Measurements from ENCODE around the gene NFIB.

The NFIB gene

GRCh38 chr9:14218253-14218652 is 95.7 kb downstream of the NFIB start:
- no peak overlapping the region for H3K4me3 ChIP-seq (ENCODE audit: low read depth, low read length)

DNA sequence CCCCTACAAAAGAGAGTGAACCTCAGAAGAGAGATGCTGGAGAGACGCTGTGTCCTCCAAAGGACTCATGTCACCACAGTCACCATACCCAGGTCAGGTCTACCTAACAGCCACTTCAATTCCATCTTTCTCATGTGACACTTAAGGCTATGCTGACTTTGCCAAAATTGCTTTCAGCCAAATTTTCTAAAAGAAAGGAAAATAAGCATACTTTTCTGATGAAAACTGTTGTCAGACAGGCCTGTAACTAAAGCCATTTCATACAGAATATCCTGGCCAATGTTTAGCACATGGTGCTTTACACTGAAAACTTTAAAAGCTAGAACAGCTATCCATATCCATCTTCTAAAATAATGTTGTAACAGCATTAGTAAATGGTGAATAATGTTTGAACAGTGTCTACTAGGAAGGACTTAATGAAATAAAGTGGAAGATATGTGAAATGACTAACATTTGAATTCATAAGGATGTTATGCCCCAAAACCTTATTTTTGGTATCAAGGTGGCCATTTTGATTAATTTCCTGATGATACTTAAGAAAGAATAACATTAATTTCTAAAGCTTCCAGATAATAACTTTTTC is 97.2 kb downstream of the NFIB start:
- H3K4me3 ChIP-seq (ENCODE audit: low read depth, low read length): no peak overlapping the region

- H3K4me3 ChIP-seq (ENCODE audit: low read depth, low read length): no peak overlapping the region
These were observed 98.3 kb downstream of the NFIB start for GRCh38 chr9:14215614-14216013.

DNA sequence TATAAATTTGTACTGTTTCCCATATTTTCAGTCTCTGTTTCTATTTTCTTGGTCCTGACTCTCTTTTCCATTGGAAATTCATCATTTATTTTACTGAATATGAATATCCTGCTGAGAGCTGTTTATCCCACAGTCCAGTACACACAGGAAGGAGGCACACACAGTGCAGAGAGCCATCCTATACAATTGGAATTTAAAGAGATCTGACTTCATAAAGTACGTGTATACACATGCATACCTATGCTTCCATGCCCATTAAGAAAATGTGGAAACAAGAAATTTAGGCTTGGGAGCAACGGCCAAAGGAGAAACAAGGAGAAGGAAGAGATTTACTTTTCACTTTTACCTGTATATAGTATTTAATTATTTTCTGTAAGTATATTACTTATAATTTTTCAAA is 99.2 kb downstream of the NFIB start:
- H3K4me3 ChIP-seq (ENCODE audit: low read depth, low read length): no peak overlapping the region

GRCh38 chr9:14214065-14214684 is 99.8 kb downstream of the NFIB start:
- H3K4me3 ChIP-seq (ENCODE audit: low read depth, low read length): no peak overlapping the region

GRCh38 chr9:14213504-14213903 is 100.4 kb downstream of the NFIB start:
- H3K4me3 ChIP-seq (ENCODE audit: low read depth, low read length): no peak overlapping the region

DNA sequence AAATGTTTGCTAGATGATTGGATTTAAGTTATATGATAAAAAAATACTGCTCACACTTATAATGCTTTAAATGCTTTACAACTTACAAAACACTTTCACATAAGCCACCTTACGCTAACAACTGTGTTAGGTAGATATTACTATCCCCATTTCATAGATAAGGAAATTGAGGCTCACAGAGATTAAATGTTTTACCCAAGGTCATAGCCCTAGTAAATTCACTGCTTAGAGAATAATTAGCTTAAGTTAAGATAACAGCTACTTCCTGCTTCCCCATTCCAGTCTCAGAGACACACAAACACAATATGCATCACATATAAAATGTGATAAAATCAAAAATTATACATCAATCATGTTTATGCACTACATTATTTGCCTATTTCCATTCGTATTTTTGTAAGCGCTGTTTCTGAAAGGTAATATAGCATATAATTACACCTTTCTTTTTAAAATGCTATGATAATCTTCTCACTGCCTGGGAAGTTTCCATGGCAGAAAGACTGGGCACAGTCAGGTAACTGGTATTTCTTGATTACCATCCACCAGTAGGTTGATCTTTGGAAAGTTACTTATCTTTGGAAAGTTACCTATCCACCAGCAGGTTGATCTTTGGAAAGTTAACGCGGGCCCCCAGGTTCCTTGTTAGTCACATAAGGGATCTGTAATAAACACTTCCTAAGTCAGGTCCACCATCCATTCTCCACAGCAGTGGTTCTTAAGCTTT is 101.1 kb downstream of the NFIB start:
- no peak overlapping the region for H3K4me3 ChIP-seq (ENCODE audit: low read depth, low read length)

- H3K4me3 ChIP-seq (ENCODE audit: low read depth, low read length): no peak overlapping the region
These were observed 101.9 kb downstream of the NFIB start for GRCh38 chr9:14212077-14212476.

- H3K4me3 ChIP-seq (ENCODE audit: low read depth, low read length): no peak overlapping the region
These were observed 102.4 kb downstream of the NFIB start for GRCh38 chr9:14211564-14211963.

DNA sequence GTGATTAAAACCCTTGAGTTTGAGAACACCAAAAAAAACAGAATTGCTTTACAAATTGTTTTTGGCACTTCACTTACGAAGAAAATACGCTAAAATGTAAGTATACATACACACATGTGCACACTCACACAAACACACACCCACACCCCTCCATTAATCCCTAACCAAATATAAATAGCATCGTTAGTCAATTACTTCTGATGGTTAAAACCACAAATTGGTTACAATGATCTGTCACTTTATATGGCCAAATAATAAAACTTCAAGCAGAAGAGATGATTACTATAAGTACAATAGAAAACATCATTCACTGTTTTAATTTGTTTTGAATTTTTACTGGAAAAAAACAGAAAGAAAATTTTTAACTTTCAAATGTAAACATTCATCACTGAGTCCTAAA is 103.5 kb downstream of the NFIB start:
- no peak overlapping the region for H3K4me3 ChIP-seq (ENCODE audit: low read depth, low read length)

GRCh38 chr9:14209399-14210345 is 104.3 kb downstream of the NFIB start:
- no peak overlapping the region for H3K4me3 ChIP-seq (ENCODE audit: low read depth, low read length)

DNA sequence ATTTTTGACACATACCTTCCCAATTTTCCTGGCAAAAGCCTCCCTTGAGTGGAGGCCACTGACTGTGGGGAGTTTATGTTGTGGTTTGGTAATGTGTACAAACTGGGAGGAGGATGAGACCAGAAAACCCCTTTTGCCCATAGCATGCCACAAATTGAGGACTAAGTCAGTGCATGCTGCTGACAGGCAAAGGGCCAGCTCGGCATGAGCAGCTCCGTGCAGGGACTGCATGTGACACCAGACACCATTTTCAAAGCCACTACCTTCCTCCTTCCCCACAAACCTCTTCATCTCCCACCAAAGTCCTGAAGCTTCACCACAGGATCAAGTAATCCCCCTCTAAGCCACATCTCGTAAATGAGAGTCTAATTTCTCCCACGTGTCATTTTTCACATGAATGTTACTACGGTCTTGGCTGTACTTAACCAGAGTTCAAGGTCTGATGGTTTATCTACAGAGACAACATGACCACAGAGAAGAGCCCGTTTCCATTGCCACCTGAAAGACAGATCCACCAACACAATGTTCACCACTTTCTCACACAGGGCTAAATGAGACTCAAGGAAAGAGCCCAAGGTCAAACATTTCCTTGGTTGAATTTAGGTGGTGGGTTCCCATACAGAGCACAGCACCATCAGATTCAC is 106.5 kb downstream of the NFIB start:
- no peak overlapping the region for H3K4me3 ChIP-seq (ENCODE audit: low read depth, low read length)

- H3K4me3 ChIP-seq (ENCODE audit: low read depth, low read length): no peak overlapping the region
These were observed 108.5 kb downstream of the NFIB start for GRCh38 chr9:14205463-14205862.

DNA sequence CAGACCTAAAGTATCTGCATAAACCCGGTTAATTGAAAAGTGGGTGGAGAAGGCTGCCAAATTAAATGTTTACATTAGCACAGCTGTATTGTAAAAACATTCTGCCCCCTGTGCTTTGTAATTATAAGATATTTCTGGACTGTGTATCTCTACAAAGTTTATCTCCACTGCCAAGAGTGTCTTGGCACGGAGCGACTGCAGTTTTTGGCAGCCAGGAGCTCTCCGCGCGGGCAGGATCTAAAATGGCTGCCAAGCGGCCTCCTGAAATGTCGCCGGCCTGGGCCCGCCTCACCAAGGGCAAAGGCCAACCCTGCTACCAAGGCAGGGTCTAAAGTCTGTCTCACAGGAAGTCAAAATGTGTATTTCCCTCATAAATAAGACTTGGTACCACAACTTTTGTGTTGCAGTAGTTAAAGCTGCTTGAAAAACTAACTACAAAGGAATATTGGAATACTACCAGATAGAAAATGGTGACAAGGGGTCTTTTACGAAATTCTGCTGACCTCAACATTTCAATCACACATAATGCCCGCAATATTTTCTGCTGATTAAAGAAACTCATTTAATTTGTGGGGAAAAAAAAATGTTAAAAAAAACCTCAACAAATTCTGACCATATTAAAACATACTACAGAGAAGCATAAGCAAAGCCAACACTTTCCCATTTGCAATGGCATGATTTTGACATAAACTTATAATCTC is 110.4 kb downstream of the NFIB start:
- H3K4me3 ChIP-seq (ENCODE audit: low read depth, low read length): no peak overlapping the region

GRCh38 chr9:14198841-14199455 is 115.0 kb downstream of the NFIB start:
- no peak overlapping the region for H3K4me3 ChIP-seq (ENCODE audit: low read depth, low read length)

DNA sequence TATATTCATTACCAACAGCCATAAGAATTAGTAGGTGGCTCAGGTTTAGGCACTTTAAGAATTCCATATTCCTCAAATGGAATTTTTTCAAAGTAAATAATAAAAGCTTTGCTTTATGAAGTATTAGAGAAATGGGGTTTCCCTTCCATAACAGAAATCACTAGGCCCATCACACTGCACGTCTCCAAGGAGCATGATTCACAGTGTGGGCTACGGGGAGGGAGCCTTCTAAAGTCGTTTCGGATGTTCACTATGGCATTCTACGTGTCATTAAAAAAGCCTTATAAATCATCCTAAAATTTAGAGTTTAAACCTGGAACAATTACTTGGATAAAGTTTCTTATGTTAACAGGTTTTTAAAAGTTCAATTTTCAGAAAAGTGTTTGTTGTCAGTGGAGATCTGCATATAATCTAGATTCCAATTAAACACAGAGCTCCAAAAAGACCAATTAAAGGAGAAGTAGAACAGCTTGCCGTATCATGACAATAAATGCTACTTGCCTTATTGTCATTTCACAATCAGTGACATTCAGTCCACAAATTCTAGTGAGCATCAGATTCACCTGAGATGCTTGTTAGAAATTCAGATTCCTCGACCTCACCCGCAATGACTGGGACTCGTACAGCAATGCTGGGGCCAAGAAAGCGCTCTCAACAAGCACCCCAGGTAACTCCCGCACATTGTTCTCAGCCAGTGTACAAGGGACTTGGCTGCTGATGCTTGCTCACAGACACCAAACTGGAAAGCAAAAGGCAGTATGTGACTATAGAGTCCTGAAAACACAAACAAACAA is 115.7 kb downstream of the NFIB start:
- no peak overlapping the region for H3K4me3 ChIP-seq (ENCODE audit: low read depth, low read length)

DNA sequence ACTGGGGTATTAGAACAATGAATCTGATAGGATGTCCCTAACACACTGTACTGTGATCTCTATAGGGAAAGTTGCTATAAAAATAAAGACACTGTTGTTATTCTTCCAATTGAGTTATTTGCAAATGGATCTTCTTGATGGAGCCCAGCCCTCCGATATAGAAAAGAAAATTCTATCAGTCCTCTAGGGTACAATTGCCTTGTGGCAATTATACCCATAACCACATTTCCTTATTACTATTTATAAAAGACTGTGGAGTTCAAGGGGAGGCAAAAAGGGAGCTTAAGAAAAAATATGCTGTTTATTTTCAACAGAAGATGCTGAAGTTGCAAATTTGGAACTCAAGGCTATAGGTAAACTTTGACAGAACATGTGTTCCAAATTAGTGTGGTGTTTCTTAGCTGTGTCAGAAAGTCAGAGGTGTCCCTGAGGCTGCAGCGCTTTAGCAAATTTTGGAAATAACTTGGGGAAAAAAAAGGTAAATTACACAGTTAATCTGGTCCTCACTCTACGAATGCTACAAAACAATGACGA is 116.5 kb downstream of the NFIB start:
- no peak overlapping the region for H3K4me3 ChIP-seq (ENCODE audit: low read depth, low read length)

DNA sequence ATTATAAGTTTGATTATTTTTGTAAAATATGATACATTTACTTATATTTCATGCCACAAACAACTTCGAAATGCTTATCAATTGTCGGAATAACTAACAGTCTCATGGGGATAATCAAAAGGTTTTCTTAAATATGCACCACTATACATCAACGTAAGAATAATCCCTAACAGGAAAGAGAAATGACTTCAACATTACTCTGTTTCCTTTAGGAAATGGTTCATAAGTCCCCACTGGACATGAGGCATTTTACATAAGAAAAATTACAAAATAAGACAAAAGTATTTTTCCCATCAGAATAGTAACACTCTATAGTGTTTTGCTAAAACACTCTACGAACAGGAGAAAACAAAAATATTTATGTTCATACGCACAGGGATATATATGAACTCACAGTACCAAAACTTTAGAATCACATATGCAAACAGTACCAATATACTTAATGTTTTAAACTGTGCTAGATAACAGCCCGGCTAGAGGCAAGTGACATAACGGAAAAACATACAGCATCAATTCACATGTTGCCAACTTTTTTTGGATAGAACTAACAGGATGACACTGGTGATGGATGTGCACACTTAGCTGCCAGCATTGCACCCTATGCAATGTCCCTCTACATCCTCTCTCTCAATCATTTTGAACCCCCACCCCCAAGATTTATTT is 120.5 kb downstream of the NFIB start:
- no peak overlapping the region for H3K4me3 ChIP-seq (ENCODE audit: low read depth, low read length)
